T-helper 1 cell treated with Interleukin-12 subunit alpha and Interleukin-12 subunit beta and Interleukin-4 antibody, amounts not matched to agents 30 μg/mL and 1 μg/mL, for 36 hours (primary cell): ENCODE results near the gene NEK7.

Experiments used
- H3K27ac Mint-ChIP-seq: one replicate; pipeline ENCODE4 v1.8.0; 2021; ENCODE audit warnings: mild to moderate bottlenecking, mixed read lengths
- H3K27me3 Mint-ChIP-seq: one replicate; pipeline ENCODE4 v1.8.0; 2021; ENCODE audit warnings: low read depth, mixed read lengths
- H3K36me3 Mint-ChIP-seq: one replicate; pipeline ENCODE4 v1.8.0; 2021; ENCODE audit warnings: low read depth, mixed read lengths
- H3K4me1 Mint-ChIP-seq: one replicate; pipeline ENCODE4 v1.8.0; 2021; ENCODE audit warnings: low read depth, mixed read lengths
- H3K4me3 Mint-ChIP-seq: one replicate; pipeline ENCODE4 v1.8.0; 2021; ENCODE audit warnings: mild to moderate bottlenecking, moderate library complexity, mixed read lengths
- H3K9me3 Mint-ChIP-seq: one replicate; pipeline ENCODE4 v1.8.0; 2021; ENCODE audit warnings: mixed read lengths

The NEK7 gene

DNA sequence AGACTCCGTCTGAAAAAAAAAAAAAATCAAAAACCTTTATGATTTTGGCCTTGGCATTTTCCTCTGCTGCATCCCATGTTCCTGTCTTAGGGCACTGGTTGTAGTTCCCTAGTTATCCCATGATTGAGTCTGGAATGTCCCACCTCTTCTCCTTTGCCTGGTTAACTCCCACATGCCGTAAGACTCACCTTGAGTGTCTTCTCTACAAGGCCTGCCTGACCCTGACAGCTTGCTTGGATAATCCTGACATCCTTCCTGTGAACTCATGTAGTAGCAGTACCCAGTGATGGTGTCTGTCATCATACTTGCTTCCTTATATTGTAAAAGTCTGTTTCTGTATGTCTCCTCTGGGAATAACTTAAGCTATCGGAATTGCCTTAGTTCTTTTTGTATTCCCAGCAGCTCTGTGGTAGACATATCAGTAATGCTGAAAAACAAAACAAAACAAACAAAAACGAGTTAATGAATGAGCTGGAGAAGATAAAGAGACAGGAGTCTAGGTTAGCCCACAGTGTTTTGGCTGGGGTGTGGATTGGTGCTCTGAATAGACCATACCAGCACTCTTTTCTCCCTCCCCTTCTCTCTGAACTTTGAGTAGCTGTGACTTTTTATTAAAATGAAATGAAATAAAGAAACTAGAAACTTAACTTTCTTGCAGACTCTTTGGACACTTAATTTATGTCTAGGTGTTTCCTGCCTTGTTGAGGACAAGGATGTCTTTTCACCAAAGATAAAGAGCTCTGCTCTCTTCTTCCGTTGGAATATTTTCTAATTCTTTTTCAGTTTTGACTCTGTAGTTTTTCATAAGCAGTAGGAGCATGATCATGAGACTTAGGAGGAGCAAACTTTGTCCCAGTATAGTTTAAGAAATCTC is 15.1 kb downstream of the NEK7 start:
- H3K4me3 Mint-ChIP-seq: no peak overlapping the region
- H3K27ac Mint-ChIP-seq: peak overlapping the region; percentile 76
- H3K36me3 Mint-ChIP-seq: peaks cover 6% of the 10 kb centered on the region
- H3K9me3 Mint-ChIP-seq: no peaks in the 10 kb centered on the region
- peaks cover 73% of the 10 kb centered on the region for H3K4me1 Mint-ChIP-seq
- H3K27me3 Mint-ChIP-seq: no peaks in the 10 kb centered on the region

DNA sequence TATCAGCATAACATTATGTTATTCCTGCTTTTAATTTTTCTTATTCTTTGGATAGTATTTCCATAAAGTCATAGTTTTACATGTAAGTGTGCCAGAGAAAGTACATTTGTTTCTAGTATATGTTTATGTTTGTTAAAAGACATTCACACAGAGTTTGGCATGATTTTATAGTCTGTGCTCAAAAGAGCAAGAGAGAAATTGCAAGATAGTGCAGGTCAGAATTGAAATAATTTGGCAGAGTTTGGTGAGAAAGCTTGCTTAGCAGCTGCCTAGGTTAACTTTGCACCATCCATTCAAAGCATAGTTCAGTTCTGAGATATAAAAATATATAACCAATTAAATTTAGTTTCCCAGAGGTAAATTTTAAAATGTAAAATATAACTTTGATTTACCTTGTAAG is 17.0 kb downstream of the NEK7 start:
- Mint-ChIP-seq H3K4me1 (peaks cover 66% of the 10 kb centered on the region), H3K4me3 (no peak overlapping the region), H3K27me3 (no peaks in the 10 kb centered on the region), H3K9me3 (no peaks in the 10 kb centered on the region), H3K27ac (no peak overlapping the region), H3K36me3 (peaks cover 6% of the 10 kb centered on the region)

DNA sequence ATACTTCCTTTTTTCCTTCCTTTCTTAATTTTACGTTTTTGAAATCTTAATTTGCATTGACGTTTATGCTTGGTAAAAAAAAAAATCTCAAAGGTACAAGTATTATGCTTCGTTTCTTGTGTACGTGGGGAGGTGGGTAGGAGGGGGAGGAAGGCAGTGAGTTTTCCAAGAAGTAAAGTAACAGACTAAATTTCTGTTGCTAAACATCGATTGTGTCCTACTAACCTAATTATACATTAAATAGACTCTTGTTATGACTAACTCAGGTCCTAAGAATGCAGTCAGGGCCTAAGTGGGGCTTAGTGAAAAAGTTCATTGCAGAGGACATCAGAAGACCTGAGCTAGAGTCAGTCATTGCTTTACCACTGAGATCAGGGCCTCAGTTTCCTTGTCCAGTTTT is 17.5 kb downstream of the NEK7 start:
- Mint-ChIP-seq H3K27me3 (no peaks in the 10 kb centered on the region), H3K27ac (peak overlapping the region; percentile 41), H3K9me3 (no peaks in the 10 kb centered on the region), H3K36me3 (peaks cover 6% of the 10 kb centered on the region), H3K4me3 (peak overlapping the region; percentile 38), H3K4me1 (peaks cover 66% of the 10 kb centered on the region)

DNA sequence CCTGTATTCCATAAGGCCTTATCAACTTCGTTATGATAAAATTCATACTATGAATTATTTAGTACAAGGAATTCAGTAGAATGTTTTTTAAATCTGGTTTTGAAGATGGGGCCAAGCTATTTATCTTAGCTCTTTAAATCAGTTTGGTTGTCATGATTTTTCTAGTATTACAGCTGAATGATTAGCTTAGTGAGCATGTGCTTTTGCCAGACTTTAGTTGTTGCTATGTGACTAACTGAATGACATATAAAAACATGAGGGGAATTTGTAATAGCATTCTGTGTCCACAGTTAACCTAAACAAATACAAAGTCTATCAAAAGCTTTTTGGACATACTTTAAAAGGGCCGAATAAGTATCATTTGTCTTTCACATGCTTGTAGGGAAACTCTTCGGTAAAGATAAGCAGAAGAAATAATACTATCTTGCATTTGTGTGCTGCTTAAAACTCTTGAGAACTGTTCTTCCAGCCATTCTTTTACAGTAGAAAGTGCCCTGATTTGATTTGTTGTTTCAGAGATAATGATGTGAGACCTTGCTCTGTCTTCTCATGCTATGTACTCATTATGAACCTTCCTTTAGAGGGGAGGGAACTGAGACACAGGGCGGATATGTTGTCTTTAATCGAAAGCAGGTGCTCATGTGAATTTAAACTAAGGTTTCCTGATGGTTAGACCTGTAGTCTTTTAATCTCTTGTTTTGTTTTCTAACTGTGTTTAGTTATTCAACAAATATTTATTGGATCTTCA is 18.8 kb downstream of the NEK7 start:
- peak overlapping the region; percentile 51 for H3K4me3 Mint-ChIP-seq
- peak overlapping the region; percentile 60 for H3K27ac Mint-ChIP-seq
- no peaks in the 10 kb centered on the region for H3K9me3 Mint-ChIP-seq
- H3K4me1 Mint-ChIP-seq: peaks cover 68% of the 10 kb centered on the region
- H3K36me3 Mint-ChIP-seq: peaks cover 4% of the 10 kb centered on the region
- H3K27me3 Mint-ChIP-seq: no peaks in the 10 kb centered on the region

DNA sequence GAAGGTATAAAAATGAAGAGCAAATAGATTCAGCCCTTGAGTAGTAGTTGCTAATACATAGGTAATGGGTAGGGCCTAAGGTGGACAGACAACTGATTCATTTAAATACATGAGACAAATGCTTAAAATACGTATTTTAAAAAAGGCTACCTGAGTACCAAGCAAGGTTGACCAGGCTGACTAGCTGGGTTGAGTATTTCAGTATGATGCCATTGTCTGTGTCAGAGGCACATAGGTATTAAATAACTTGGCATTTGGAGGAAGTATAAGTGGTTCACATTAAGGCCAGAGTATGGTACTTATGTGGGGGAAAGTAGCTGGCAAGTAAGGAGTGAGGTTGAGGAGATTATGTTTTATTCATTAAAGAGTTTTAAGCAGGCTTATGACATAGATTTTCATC is 19.4 kb downstream of the NEK7 start:
- Mint-ChIP-seq H3K27ac (peak overlapping the region; percentile 60), H3K36me3 (peaks cover 4% of the 10 kb centered on the region), H3K4me1 (peaks cover 69% of the 10 kb centered on the region), H3K9me3 (no peaks in the 10 kb centered on the region), H3K4me3 (peak overlapping the region; percentile 51), H3K27me3 (no peaks in the 10 kb centered on the region)

DNA sequence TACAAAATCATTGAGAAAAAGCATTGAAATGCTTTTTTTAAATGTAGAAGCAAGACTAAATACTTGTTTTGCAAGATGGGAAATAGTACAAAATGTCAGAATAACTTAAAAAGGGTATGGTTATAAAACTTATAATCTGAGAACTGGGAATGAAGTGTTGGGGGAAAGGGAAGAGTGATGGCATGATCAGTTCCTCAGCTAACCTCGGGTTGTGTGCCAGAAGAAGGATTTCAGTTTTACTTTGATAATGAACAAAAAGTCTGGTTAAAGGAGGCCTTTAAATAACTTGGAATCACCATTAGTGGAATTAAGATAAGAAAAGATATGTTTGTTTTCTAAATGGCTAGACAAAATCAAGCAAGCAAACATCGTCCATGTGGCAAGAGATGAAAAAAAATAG is 20.7 kb downstream of the NEK7 start:
- H3K36me3 Mint-ChIP-seq: peaks cover 2% of the 10 kb centered on the region
- no peaks in the 10 kb centered on the region for H3K27me3 Mint-ChIP-seq
- peaks cover 69% of the 10 kb centered on the region for H3K4me1 Mint-ChIP-seq
- no peak overlapping the region for H3K4me3 Mint-ChIP-seq
- no peaks in the 10 kb centered on the region for H3K9me3 Mint-ChIP-seq
- H3K27ac Mint-ChIP-seq: peak overlapping the region; percentile 29

DNA sequence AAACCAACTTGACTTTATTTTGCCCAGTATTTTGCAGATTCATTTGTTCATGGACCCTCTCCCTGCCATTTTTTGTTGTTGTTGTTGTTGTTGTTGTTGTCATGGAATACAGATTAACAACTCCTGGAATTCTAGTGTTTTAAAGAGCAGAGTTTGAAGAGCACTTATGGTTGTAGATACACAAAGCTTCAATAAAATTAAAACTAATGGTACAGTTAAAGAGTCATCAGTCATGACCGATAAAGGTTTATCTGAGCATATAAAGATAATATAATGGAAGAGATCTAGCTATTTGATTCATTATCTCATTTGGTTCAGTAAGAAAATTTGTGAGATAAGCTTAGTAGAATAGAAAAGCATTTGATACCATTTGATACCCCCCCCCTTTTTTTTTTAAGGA is 21.8 kb downstream of the NEK7 start:
- H3K4me1 Mint-ChIP-seq: peaks cover 65% of the 10 kb centered on the region
- H3K36me3 Mint-ChIP-seq: peaks cover 4% of the 10 kb centered on the region
- no peaks in the 10 kb centered on the region for H3K27me3 Mint-ChIP-seq
- no peak overlapping the region for H3K27ac Mint-ChIP-seq
- H3K9me3 Mint-ChIP-seq: no peaks in the 10 kb centered on the region
- H3K4me3 Mint-ChIP-seq: peak overlapping the region; percentile 47

DNA sequence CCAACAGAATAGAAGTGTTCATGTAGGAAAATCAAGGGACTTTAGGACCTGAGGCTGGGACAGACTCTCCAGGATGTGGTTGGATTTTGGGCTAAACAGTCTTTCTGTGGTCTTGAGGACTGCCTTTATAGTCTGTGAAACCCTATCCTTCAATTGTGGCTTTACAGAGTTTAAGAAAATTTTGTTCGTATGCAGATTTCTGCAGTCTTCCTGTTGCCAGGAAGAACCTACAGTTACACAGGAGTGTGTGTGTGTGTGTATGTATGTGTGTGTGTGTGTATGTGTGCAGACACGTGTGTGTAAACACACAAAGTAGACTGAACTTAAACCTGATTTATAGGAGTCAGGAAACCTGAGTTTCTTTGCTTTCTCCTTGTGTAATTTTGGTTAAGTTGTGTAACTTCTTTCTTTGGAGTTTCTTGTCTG is 22.8 kb downstream of the NEK7 start:
- H3K36me3 Mint-ChIP-seq: peaks cover 4% of the 10 kb centered on the region
- peaks cover 58% of the 10 kb centered on the region for H3K4me1 Mint-ChIP-seq
- H3K4me3 Mint-ChIP-seq: peak overlapping the region; percentile 55
- H3K27me3 Mint-ChIP-seq: no peaks in the 10 kb centered on the region
- H3K9me3 Mint-ChIP-seq: no peaks in the 10 kb centered on the region
- peak overlapping the region; percentile 74 for H3K27ac Mint-ChIP-seq

DNA sequence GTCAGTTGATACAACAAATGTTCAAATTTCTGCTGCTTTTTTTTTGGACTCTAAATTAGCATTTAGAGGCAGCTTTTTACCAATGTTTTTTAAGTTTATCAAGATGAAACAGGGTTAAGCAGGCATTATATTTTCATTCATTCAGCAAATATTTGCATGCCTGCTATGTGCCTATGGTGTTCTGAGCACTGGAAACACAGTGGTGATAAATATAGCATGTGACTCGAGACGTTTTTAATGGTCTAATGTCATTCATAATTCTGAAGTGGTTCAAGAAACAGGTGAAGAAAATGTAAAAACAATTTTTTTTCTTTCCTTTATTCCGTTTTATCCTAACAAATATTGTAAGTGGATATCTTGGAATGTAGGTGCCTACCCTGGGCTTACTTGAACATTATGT is 26.8 kb downstream of the NEK7 start:
- Mint-ChIP-seq H3K27me3 (no peaks in the 10 kb centered on the region), H3K9me3 (no peaks in the 10 kb centered on the region), H3K36me3 (peaks cover 4% of the 10 kb centered on the region), H3K4me3 (no peak overlapping the region), H3K27ac (no peak overlapping the region), H3K4me1 (peaks cover 61% of the 10 kb centered on the region)

DNA sequence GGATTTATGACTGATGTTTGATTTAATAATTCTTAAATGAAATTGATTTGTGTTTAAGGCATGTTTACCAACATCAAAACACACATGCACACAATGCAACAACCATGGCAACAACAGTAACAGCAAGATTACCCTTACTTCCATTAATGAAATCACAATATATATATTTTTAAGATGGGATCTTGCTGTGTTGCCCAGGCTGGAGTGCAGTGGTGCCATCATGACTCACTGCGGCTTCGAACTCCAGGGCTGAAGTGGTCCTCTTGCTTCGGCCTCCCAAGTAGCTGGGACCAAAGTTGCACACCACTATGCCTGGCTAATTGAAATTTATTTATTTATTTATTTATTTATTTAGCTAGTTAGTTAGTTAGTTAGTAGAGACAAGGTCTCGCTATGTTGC is 27.7 kb downstream of the NEK7 start:
- H3K27ac Mint-ChIP-seq: no peak overlapping the region
- H3K4me3 Mint-ChIP-seq: no peak overlapping the region
- H3K36me3 Mint-ChIP-seq: peaks cover 4% of the 10 kb centered on the region
- H3K4me1 Mint-ChIP-seq: peaks cover 54% of the 10 kb centered on the region
- H3K9me3 Mint-ChIP-seq: no peaks in the 10 kb centered on the region
- no peaks in the 10 kb centered on the region for H3K27me3 Mint-ChIP-seq

DNA sequence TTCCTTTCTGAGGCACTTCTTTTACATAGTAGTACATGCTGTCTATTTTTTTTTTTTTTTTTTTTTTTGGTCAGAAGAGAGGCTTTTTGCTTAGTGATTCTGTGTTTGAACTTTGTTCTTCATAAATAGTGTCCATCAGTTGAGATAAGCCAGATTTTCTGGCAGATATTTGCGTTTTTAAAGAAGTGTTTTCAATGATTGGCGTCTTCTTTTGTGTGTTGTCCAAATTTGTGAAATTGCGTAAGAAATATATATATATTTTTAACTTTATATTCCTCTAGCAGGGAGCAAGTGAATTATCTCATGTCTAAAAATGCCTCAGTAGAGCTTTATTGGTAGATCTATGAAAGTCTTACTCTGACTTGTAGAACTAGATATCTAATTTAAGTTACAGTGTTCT is 28.3 kb downstream of the NEK7 start:
- peaks cover 50% of the 10 kb centered on the region for H3K4me1 Mint-ChIP-seq
- no peaks in the 10 kb centered on the region for H3K27me3 Mint-ChIP-seq
- peaks cover 4% of the 10 kb centered on the region for H3K36me3 Mint-ChIP-seq
- no peak overlapping the region for H3K27ac Mint-ChIP-seq
- H3K4me3 Mint-ChIP-seq: no peak overlapping the region
- H3K9me3 Mint-ChIP-seq: no peaks in the 10 kb centered on the region

DNA sequence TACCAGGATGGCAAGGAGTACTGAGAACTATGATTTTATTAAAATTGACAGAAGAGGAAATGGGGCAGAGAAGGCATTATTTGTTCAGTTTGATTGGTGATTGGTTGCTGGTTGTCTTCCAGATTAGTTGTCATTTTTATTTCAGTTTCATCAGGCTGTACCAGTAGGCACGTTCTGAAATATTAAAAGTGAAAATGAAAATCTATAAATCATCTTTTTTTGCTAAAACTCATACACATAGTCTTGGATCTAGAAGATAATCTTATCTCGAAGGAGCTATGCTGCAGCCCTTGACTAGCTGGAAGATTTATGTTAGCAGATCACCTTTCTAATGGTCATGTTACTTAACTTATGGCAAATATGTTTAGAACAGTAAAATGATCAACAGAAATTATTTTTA is 29.0 kb downstream of the NEK7 start:
- peaks cover 2% of the 10 kb centered on the region for H3K36me3 Mint-ChIP-seq
- H3K4me3 Mint-ChIP-seq: peak overlapping the region; percentile 50
- H3K27ac Mint-ChIP-seq: peak overlapping the region; percentile 41
- peaks cover 47% of the 10 kb centered on the region for H3K4me1 Mint-ChIP-seq
- H3K9me3 Mint-ChIP-seq: no peaks in the 10 kb centered on the region
- H3K27me3 Mint-ChIP-seq: no peaks in the 10 kb centered on the region

DNA sequence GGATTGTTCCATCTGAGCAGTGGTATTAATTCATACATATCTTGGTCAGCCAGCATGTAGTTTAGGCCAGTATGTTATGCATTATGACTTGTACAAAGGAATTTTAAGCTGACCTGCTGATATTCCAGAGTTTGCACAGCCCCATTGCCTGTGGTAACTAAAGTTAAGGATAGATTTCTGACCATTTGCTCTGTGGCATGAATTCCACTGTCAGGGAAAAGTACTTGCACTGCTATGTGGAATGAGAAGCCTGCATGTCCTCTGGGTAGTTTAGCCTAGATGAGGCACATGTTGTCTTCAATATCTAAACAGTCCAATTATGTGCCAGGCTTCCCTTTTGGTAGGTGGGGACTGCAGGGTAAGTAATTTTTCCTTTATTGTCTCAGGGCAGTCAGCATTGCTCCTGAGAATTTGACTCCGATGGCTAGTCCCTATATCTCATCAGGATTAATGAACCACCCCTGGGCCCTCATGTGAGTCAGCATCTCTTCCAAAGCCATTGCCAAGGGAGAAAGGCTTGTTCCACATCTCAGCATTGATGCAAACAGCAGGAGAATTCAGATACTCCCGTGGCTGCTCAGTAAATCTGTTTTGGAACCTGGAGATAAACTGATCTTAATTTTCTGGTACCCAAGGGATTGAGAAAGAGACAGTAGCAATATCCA is 30.2 kb downstream of the NEK7 start:
- Mint-ChIP-seq H3K4me3 (no peak overlapping the region), H3K4me1 (peaks cover 45% of the 10 kb centered on the region), H3K27me3 (no peaks in the 10 kb centered on the region), H3K36me3 (peaks cover 2% of the 10 kb centered on the region), H3K9me3 (no peaks in the 10 kb centered on the region), H3K27ac (no peak overlapping the region)

DNA sequence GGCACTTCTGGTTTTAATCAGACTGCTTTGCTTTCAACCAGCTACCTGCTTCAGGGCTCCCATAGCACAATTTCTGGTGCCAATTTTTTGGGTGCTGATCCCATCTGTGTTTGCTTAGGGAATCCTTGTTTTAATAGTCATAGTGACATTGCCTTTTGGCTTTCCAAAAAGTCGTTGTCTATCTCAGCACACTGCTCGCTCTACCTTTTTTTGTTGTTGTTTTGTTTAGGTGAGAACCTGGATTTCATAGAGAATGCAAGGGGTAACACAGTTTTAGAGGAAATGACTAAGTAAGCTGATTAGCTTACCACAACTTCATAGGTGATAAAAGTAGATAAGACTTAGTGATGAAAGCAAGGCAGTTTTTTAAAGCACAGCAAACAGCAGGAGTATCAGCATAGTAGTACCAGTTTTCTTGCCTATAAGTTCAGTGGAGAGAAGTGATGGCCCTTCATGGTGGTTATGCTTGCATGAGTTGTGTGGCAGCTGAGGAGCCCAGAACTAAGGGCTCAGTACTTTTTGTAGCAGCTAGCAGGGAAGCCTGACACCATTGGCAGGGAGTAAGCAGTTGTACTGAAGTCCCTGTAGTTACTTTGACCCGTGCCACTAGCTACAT is 31.3 kb downstream of the NEK7 start:
- Mint-ChIP-seq H3K36me3 (peaks cover 5% of the 10 kb centered on the region), H3K27me3 (no peaks in the 10 kb centered on the region), H3K27ac (peak overlapping the region; percentile 70), H3K4me1 (peaks cover 46% of the 10 kb centered on the region), H3K4me3 (peak overlapping the region; percentile 47), H3K9me3 (no peaks in the 10 kb centered on the region)
